Gastroesophageal sphincter (tissue), 4 donors: ENCODE measurements around the gene TBC1D23. TPM values are rescaled to one million over a fixed set of nuclear protein-coding genes. Genes with fewer than 3 reads are reported as not detected.

Experiments used
- ATAC-seq: fragments of 150-250 bp; one replicate; pipeline ENCODE4 v1.9.1; 2016; ENCODE audit warnings: mild to moderate bottlenecking, moderate library complexity
- H3K27ac ChIP-seq, 4 donors: fragments of 200-600 bp; sonication (generic) in 3 of 4; 1 replicate in 3 of 4; 2 replicates in 1 of 4; pipeline ENCODE4 v1.5.1; 2016 to 2019
- H3K27me3 ChIP-seq: fragments of 200-600 bp; sonication (generic); one replicate; pipeline ENCODE4 v1.5.1; 2019
- H3K36me3 ChIP-seq, 2 donors: fragments of 200-600 bp; sonication (generic); one replicate each; pipeline ENCODE4 v1.5.1; 2019; ENCODE audit warnings: control low read depth in 1 of 2
- H3K4me1 ChIP-seq, 3 donors: fragments of 200-600 bp; sonication (generic); 1 replicate in 2 of 3; 2 replicates in 1 of 3; pipeline ENCODE4 v1.5.1; 2016 to 2019; ENCODE audit warnings: control low read depth in 2 of 3
- H3K4me3 ChIP-seq, 2 donors: fragments of 200-600 bp; sonication (generic); one replicate each; pipeline ENCODE4 v1.5.1; 2019; ENCODE audit warnings: mild to moderate bottlenecking in 1 of 2, moderate library complexity in 1 of 2
- H3K9me3 ChIP-seq, 3 donors: fragments of 200-600 bp; sonication (generic); one replicate each; pipeline ENCODE4 v1.5.1; 2017 to 2019; ENCODE audit warnings: control low read depth in 2 of 3
- CTCF ChIP-seq, 4 experiments: fragments of 200-600 bp in 2 of 4; fragments of 450-650 bp in 2 of 4; sonication (generic) in 1 of 4; IDR thresholded peaks; one replicate each; pipeline ENCODE4 v1.5.1; 2017 to 2019; ENCODE audit warnings: antibody characterized with exemption in 4 of 4, mild to moderate bottlenecking in 2 of 4, moderate library complexity in 2 of 4
- EP300 ChIP-seq: sonication (generic); formaldehyde crosslinking; IDR thresholded peaks from one replicate; pipeline ENCODE4 v1.6.1; 2017; ENCODE audit warnings: antibody characterized with exemption, mild to moderate bottlenecking
- POLR2A ChIP-seq, 2 donors: fragments of 450-650 bp; IDR thresholded peaks; one replicate each; pipeline ENCODE4 v1.6.1; 2017; ENCODE audit warnings: antibody characterized with exemption in 2 of 2, mild to moderate bottlenecking in 2 of 2, moderate library complexity in 1 of 2
- POLR2AphosphoS5 ChIP-seq: sonication (generic); formaldehyde crosslinking; IDR thresholded peaks from one replicate; pipeline ENCODE4 v1.6.1; 2017; ENCODE audit warnings: antibody characterized with exemption
- WGBS, 2 donors: methylation state at CpG; one replicate each; pipeline ENCODE4 v1.1.5; 2018; ENCODE audit warnings: low coverage in 1 of 2; 5-methylcytosine and 5-hydroxymethylcytosine counted together
- total RNA-seq, 4 donors: library from RNA; depleted of rRNA; stranded (reverse); fragments of >200 nt; gene quantifications; one replicate each; pipeline ENCODE4 v1.1.0, GENCODE V29; 2016

The TBC1D23 gene
- 10 to 100 TPM; 23.9 to 37.2 (median 34.0) TPM for total RNA-seq

- peak within 1 kb of the TSS; percentile 89 to 99 (median 99) for H3K27ac ChIP-seq
- H3K4me3 ChIP-seq, result peak within 1 kb of the TSS; percentile 66 to 100
- TF ChIP-seq EP300, result no peak
- peak; percentile 87 to 90 for TF ChIP-seq POLR2A (IDR thresholded peaks at IDR 0.05)
- TF ChIP-seq CTCF (IDR thresholded peaks at IDR 0.05), result peak in 1 of 4 experiments; percentile 35
- peak; percentile 95 for TF ChIP-seq POLR2AphosphoS5
- no peaks in the 10 kb centered on the region for H3K36me3 ChIP-seq
- peaks cover 10 to 56% (median 11%) of the 10 kb centered on the region in 3 donors for H3K4me1 ChIP-seq
- WGBS, 2 donors, result 0 to 3% methylated on average over 5 to 13 of the region's 49 CpGs
- peak; percentile 100 for ATAC-seq
- no peaks in the 10 kb centered on the region for H3K27me3 ChIP-seq
- H3K9me3 ChIP-seq, result no peaks in the 10 kb centered on the region
Observed at GRCh38 chr3:100260685-100261484, at the start of gene TBC1D23. Gene TBC1D23, plus strand, starts transcription at chr3:100260992. Its CDS starts 27 bp downstream, at chr3:100261019.

- Histone ChIP-seq H3K27me3 (no peaks in the 10 kb centered on the region), H3K4me3 (no peak overlapping the region), H3K4me1 (peaks cover 14 to 49% (median 14%) of the 10 kb centered on the region in 3 donors), H3K27ac (peak overlapping the region in 3 of 4 donors; percentile 37 to 80 (median 57)), H3K36me3 (no peaks in the 10 kb centered on the region), H3K9me3 (peaks cover 0 to 4% (median 0%) of the 10 kb centered on the region in 3 donors)
- TF ChIP-seq CTCF (IDR thresholded peaks at IDR 0.05) (no peak), EP300 (no peak), POLR2A (IDR thresholded peaks at IDR 0.05) (no peak), POLR2AphosphoS5 (peak; percentile 6)
- 27 to 56% methylated on average over 6 to 7 of the region's 7 CpGs for WGBS, 2 donors
- no peak for ATAC-seq
Observed at GRCh38 chr3:100213891-100214573, 46.8 kb upstream of the TBC1D23 start.

GRCh38 chr3:100214574-100214964 is 46.2 kb upstream of the TBC1D23 start:
- Histone ChIP-seq H3K4me3 (no peak overlapping the region), H3K9me3 (peaks cover 0 to 8% (median 0%) of the 10 kb centered on the region in 3 donors), H3K4me1 (peaks cover 14 to 44% (median 14%) of the 10 kb centered on the region in 3 donors), H3K27ac (peak overlapping the region in 3 of 4 donors; percentile 37 to 80 (median 57)), H3K36me3 (no peaks in the 10 kb centered on the region), H3K27me3 (no peaks in the 10 kb centered on the region)
- TF ChIP-seq POLR2AphosphoS5, result no peak
- TF ChIP-seq CTCF (IDR thresholded peaks at IDR 0.05), result no peak
- TF ChIP-seq EP300, result no peak
- TF ChIP-seq POLR2A (IDR thresholded peaks at IDR 0.05), result no peak
- ATAC-seq, result no peak
- WGBS, 2 donors, result 65 to 79% methylated on average over 5 of the region's 5 CpGs

GRCh38 chr3:100216713-100217112 is 44.1 kb upstream of the TBC1D23 start:
- ATAC-seq, result no peak
- Histone ChIP-seq H3K4me1 (peaks cover 0 to 23% (median 5%) of the 10 kb centered on the region in 3 donors), H3K27me3 (no peaks in the 10 kb centered on the region), H3K36me3 (no peaks in the 10 kb centered on the region), H3K4me3 (no peak overlapping the region), H3K9me3 (peaks cover 0 to 11% (median 0%) of the 10 kb centered on the region in 3 donors), H3K27ac (peak overlapping the region; percentile 3 to 64 (median 56))
- 13 to 15% methylated on average over 1 of the region's 1 CpG for WGBS, 2 donors
- TF ChIP-seq CTCF (IDR thresholded peaks at IDR 0.05) (no peak), EP300 (no peak), POLR2A (IDR thresholded peaks at IDR 0.05) (no peak), POLR2AphosphoS5 (no peak)
